Activated B cell treated with CpG ODN at 0.5 μM for 24 hours (primary cell): Measurements from ENCODE around the gene RPL13A. TPM values are rescaled to one million over a fixed set of nuclear protein-coding genes. Genes with fewer than 3 reads are reported as not detected.

Experiments used
- ATAC-seq: fragments of 200-7000 bp; cut with Tn5 transposase; one replicate; pipeline ENCODE4 v1.10.0; 2021; ENCODE audit warnings: low read depth, mild to moderate bottlenecking, moderate library complexity
- CTCF ChIA-PET: fragments of 350-600 bp; sonication (Branson Sonifier 250); formaldehyde crosslinking; loops from one replicate; lab custom pipeline; 2021; ENCODE audit warnings: antibody characterized with exemption; lab: Charles Lee
- POLR2A ChIA-PET: fragments of 350-600 bp; sonication (Branson Sonifier 250); formaldehyde crosslinking; loops from one replicate; lab custom pipeline; 2021; ENCODE audit warnings: antibody characterized with exemption; lab: Charles Lee
- DNase-seq: peaks from one replicate; pipeline ENCODE4 v3.0.0; 2022
- H3K27ac Mint-ChIP-seq: one replicate; pipeline ENCODE4 v1.8.0; 2020; ENCODE audit warnings: mixed read lengths
- H3K27me3 Mint-ChIP-seq: one replicate; pipeline ENCODE4 v1.8.0; 2021; ENCODE audit warnings: mixed read lengths
- H3K36me3 Mint-ChIP-seq: one replicate; pipeline ENCODE4 v1.8.0; 2021; ENCODE audit warnings: low read depth, mixed read lengths
- H3K4me1 Mint-ChIP-seq: one replicate; pipeline ENCODE4 v1.8.0; 2021; ENCODE audit warnings: mixed read lengths
- H3K4me3 Mint-ChIP-seq: one replicate; pipeline ENCODE4 v1.8.0; 2020; ENCODE audit warnings: mild to moderate bottlenecking, mixed read lengths
- H3K9me3 Mint-ChIP-seq: one replicate; pipeline ENCODE4 v1.8.0; 2020; ENCODE audit warnings: mixed read lengths
- intact Hi-C: fragments of 100-400 bp; cut with micrococcal nuclease; formaldehyde crosslinking; loops from one replicate; pipeline ENCODE4 v1.15.1; 2024
- total RNA-seq: library from RNA; stranded (reverse); gene quantifications from 2 replicates; pipeline ENCODE4 v1.2.3, GENCODE V29; 2022
- TF ChIP-seq, protein P1 (sequence below): fragments of 200-600 bp; IDR thresholded peaks from one replicate; pipeline ENCODE4 v1.8.0; 2022; ENCODE audit warnings: antibody characterized with exemption, mild to moderate bottlenecking

The RPL13A gene
- total RNA-seq, 1 donor from 2014 or later: 6,642 TPM

DNA sequence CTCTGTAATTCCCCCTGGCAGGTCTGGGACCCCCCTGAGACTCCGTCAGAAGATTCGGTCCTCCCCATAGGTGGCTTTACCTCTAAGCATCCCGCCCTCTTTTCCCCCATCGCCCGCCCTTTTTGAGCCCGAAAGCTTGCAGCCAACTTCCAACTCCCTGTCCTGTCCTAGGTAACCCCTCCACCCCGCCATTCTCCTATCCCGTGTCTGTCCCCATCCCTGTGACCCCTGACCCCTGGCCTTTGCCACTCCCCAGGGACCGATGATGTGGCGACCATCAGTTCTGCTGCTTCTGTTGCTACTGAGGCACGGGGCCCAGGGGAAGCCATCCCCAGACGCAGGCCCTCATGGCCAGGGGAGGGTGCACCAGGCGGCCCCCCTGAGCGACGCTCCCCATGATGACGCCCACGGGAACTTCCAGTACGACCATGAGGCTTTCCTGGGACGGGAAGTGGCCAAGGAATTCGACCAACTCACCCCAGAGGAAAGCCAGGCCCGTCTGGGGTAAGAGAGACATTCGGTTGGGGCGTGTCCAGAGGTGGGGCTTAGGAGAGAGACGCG lies 40.9 kb downstream of the RPL13A start:
- DNase-seq (no peak), ATAC-seq (no peak)
- TF ChIP-seq, protein P1, sequence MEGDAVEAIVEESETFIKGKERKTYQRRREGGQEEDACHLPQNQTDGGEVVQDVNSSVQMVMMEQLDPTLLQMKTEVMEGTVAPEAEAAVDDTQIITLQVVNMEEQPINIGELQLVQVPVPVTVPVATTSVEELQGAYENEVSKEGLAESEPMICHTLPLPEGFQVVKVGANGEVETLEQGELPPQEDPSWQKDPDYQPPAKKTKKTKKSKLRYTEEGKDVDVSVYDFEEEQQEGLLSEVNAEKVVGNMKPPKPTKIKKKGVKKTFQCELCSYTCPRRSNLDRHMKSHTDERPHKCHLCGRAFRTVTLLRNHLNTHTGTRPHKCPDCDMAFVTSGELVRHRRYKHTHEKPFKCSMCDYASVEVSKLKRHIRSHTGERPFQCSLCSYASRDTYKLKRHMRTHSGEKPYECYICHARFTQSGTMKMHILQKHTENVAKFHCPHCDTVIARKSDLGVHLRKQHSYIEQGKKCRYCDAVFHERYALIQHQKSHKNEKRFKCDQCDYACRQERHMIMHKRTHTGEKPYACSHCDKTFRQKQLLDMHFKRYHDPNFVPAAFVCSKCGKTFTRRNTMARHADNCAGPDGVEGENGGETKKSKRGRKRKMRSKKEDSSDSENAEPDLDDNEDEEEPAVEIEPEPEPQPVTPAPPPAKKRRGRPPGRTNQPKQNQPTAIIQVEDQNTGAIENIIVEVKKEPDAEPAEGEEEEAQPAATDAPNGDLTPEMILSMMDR: no peak
- H3K9me3 Mint-ChIP-seq: no peaks in the 10 kb centered on the region
- peaks cover 16% of the 10 kb centered on the region for H3K4me1 Mint-ChIP-seq
- no peak overlapping the region for H3K27ac Mint-ChIP-seq
- ChIA-PET CTCF (interaction anchor here (1.2 kb wide), 1 partner anchor 18 kb away, joined by 4 read pairs; no protein-coding TSS in a partner anchor), POLR2A (interaction anchor here (0.5 to 1.3 kb wide), 7 partner anchors 15 to 148 kb away, joined by 3 to 8 read pairs (median 4); partner anchors contain the start of genes ALDH16A1, FCGRT, NOSIP and RPS11)
- H3K36me3 Mint-ChIP-seq: no peaks in the 10 kb centered on the region
- intact Hi-C loops: no loop called here
- H3K27me3 Mint-ChIP-seq: no peaks in the 10 kb centered on the region
- peak overlapping the region; percentile 75 for H3K4me3 Mint-ChIP-seq

DNA sequence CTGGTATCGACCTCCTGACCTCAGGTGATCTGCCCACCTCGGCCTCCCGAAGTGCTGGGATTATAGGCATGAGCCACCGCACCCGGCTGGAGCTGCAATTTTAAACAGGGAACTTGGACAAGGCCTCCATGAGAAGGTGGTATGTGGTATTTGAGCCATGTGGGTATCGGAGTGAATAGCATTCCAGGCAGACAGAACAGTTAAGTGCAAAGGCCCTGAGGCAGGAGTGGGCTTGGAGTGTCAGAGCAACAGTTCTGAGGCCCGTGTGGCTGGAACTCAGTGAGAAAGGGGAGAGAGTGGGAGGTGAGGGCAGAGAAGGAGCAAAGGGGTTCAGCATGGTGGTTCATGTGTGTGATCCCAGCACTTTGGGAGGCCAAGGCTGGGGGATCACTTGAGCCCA lies 43.3 kb downstream of the RPL13A start:
- intact Hi-C loops: loop anchor here (5.0 kb wide), 1 partner anchor 33 kb away; the partner anchor contains the start of gene RPS11
- ChIA-PET POLR2A (interaction anchor here (0.6 to 1.5 kb wide), 4 partner anchors 16 to 142 kb away, joined by 3 to 4 read pairs (median 4); partner anchors contain the start of gene KASH5), CTCF (no interaction called here)
- H3K36me3 Mint-ChIP-seq: no peaks in the 10 kb centered on the region
- no peaks in the 10 kb centered on the region for H3K9me3 Mint-ChIP-seq
- H3K4me1 Mint-ChIP-seq: peaks cover 33% of the 10 kb centered on the region
- DNase-seq (no peak), ATAC-seq (no peak)
- no peak overlapping the region for H3K27ac Mint-ChIP-seq
- H3K4me3 Mint-ChIP-seq: no peak overlapping the region
- H3K27me3 Mint-ChIP-seq: no peaks in the 10 kb centered on the region
- TF ChIP-seq, protein P1: no peak

GRCh38 chr19:49533551-49534488 lies 46.4 kb downstream of the RPL13A start:
- ChIA-PET CTCF (interaction anchor here (0.9 to 2.4 kb wide), 6 partner anchors 13 to 38 kb away, joined by 3 to 7 read pairs (median 4); partner anchors contain the start of gene RPS11), POLR2A (interaction anchor here (0.6 to 2.0 kb wide), 11 partner anchors 21 to 1755 kb away, joined by 3 to 8 read pairs (median 4); partner anchors contain the start of genes FCGRT, NOSIP, PRMT1 and SELENOW)
- TF ChIP-seq, protein P1: no peak
- Mint-ChIP-seq H3K4me3 (peak overlapping the region; percentile 82), H3K4me1 (peaks cover 43% of the 10 kb centered on the region), H3K27me3 (no peaks in the 10 kb centered on the region), H3K9me3 (no peaks in the 10 kb centered on the region), H3K36me3 (no peaks in the 10 kb centered on the region), H3K27ac (no peak overlapping the region)
- ATAC-seq (peak; percentile 87), DNase-seq (peak; percentile 93)
- intact Hi-C loops: loop anchor here (2.0 to 5.0 kb wide), 2 partner anchors 21 to 37 kb away; partner anchors contain the start of genes FCGRT and RPS11

GRCh38 chr19:49534632-49535385 lies 47.4 kb downstream of the RPL13A start:
- ChIA-PET POLR2A (interaction anchor here (0.6 to 2.0 kb wide), 12 partner anchors 22 to 1756 kb away, joined by 3 to 8 read pairs (median 4); partner anchors contain the start of genes FCGRT, PRMT1, RPL13A and RPS11), CTCF (interaction anchor here (0.9 to 2.4 kb wide), 7 partner anchors 12 to 39 kb away, joined by 3 to 7 read pairs (median 4); partner anchors contain the start of gene RPS11)
- intact Hi-C loops: loop anchor here (2.0 to 5.0 kb wide), 2 partner anchors 22 to 38 kb away; partner anchors contain the start of genes FCGRT and RPS11
- H3K27me3 Mint-ChIP-seq: no peaks in the 10 kb centered on the region
- peaks cover 47% of the 10 kb centered on the region for H3K4me1 Mint-ChIP-seq
- no peak overlapping the region for H3K27ac Mint-ChIP-seq
- no peaks in the 10 kb centered on the region for H3K9me3 Mint-ChIP-seq
- TF ChIP-seq, protein P1: no peak
- no peaks in the 10 kb centered on the region for H3K36me3 Mint-ChIP-seq
- H3K4me3 Mint-ChIP-seq: peak overlapping the region; percentile 82
- DNase-seq (no peak), ATAC-seq (no peak)
